BE2C (cell line): Measurements from ENCODE around the gene GAB4.
"Not testable (repeated sequence)": the region's sequence is repeated elsewhere in the genome, so short reads cannot be mapped to it uniquely, and the experiment has no call there.

Source experiments
- DNase-seq: peaks from one replicate; pipeline ENCODE4 v3.0.0-alpha.2; 2020
- H3K27me3 ChIP-seq: fragments of 250-450 bp; sonication (Bioruptor Pico); 2 replicates; pipeline ENCODE4 v1.5.1; 2020; ENCODE audit warnings: mild to moderate bottlenecking
- H3K36me3 ChIP-seq: fragments of 250-450 bp; sonication (Bioruptor Pico); 2 replicates; pipeline ENCODE4 v1.5.1; 2020; ENCODE audit warnings: mild to moderate bottlenecking
- H3K4me1 ChIP-seq: fragments of 250-450 bp; sonication (Bioruptor Pico); 2 replicates; pipeline ENCODE4 v1.5.1; 2020
- H3K4me3 ChIP-seq: 2 replicates; pipeline ENCODE4 v1.5.1; 2011; ENCODE audit warnings: low read depth, low read length
- H3K9me3 ChIP-seq: fragments of 250-450 bp; sonication (Bioruptor Pico); 2 replicates; pipeline ENCODE4 v1.5.1; 2020
- CTCF ChIP-seq: IDR thresholded peaks from 2 replicates; pipeline ENCODE4 v1.5.1; 2012; ENCODE audit warnings: mild to moderate bottlenecking, low read depth, low read length

GAB4 gene

DNA sequence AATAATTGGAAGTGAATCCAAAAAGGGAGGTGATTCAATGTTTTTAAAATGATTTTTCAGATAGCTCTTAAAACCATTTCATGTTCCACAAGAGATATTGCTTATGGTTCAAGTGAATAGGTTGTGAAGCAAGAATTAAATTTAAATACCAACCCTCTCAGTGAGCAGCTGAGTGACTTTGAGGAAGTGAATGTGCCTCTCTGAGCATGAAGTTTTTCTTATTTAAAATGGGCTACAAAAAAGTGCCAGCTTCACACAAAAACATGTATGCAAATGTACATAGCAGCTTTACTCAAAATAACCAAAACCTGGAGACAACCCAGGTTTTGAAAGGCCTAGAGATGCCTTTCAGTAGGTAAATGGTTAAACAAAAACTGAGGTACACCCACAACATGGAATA lies 35.5 kb upstream of the GAB4 start:
- H3K27me3 ChIP-seq: no peaks in the 10 kb centered on the region
- H3K36me3 ChIP-seq: no peaks in the 10 kb centered on the region
- no peaks in the 10 kb centered on the region for H3K4me1 ChIP-seq
- no peak overlapping the region for H3K4me3 ChIP-seq
- no peak for TF ChIP-seq CTCF
- no peaks in the 10 kb centered on the region for H3K9me3 ChIP-seq
- no peak for DNase-seq

- H3K9me3 ChIP-seq, DNase-seq, H3K36me3 ChIP-seq, H3K27me3 ChIP-seq, H3K4me1 ChIP-seq, H3K4me3 ChIP-seq: not testable (repeated sequence)
These were observed 29.1 kb upstream of the GAB4 start for GRCh38 chr22:17036842-17037711.

DNA sequence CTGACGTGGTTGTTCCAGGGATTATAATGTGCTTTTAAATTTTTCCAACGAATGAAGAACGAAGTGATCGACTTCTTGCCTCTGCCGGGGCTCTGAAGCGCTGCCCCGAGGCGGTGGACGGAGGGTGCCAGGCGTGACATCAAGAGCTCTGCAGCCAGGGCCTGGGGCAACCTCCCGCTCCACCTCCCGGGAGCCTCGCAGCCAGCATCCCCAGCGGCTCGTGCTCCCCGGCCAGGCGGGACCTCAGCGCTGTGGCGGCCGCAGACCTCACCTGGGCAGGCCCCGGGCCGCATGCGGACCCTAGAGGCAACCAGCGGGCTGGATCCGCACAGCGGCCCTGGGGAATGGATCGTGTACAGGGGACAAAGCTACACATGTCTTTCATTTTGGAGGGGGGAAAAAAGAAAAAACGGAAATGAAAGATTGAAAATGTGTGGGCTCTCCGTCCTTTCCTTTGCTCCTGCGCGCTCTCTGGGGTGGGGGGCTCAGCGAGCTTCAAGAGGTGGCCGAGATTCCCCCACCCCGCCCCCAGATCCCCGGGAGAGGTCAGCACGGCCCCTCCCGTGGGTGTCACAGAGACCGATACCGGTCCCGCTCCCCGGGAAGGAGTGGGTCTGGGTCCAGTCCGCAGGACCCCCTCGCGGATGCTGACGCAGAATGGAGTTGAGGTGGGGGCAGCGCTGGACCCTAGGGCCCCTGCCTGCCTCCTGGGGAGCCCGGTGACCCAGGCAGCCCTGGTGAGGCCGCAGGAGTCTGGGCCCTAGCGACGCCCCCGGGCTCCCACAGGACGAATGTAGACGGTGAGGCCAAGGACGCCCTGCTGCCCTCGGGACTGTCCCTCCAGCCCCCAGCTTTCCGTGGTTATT lies 28.2 kb upstream of the GAB4 start:
- H3K9me3 ChIP-seq, H3K4me3 ChIP-seq, H3K36me3 ChIP-seq, DNase-seq, H3K4me1 ChIP-seq, H3K27me3 ChIP-seq: not testable (repeated sequence)

GRCh38 chr22:17035246-17035645 lies 27.2 kb upstream of the GAB4 start:
- DNase-seq: no peak
- Histone ChIP-seq H3K4me1 (no peaks in the 10 kb centered on the region), H3K27me3 (no peaks in the 10 kb centered on the region), H3K36me3 (no peaks in the 10 kb centered on the region), H3K4me3 (no peak overlapping the region), H3K9me3 (no peaks in the 10 kb centered on the region)
- no peak for TF ChIP-seq CTCF

DNA sequence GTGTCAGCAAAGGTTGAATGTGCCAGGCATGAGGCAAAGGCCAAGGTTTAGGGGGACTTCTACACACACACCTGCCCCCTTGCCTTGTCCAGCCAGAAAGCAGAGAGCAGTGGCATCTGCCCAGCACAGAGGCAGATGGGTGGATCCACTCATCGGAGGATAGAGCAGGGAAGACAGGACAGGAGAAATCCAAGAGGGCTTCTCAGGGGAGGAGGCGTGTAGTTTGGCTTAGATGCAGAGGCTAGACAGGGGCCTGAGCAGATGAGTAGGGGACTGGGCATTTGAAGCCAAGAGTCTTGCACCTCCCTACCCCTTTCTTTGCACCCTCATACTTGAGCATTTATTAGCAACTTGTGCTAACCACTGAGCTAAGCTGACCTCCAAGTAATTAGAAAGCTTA lies 26.5 kb upstream of the GAB4 start:
- H3K4me3 ChIP-seq, H3K27me3 ChIP-seq, H3K9me3 ChIP-seq, H3K36me3 ChIP-seq, DNase-seq, H3K4me1 ChIP-seq: not testable (repeated sequence)

GRCh38 chr22:17032277-17032676 lies 24.3 kb upstream of the GAB4 start:
- H3K36me3 ChIP-seq, H3K4me3 ChIP-seq, DNase-seq, H3K4me1 ChIP-seq, H3K9me3 ChIP-seq, H3K27me3 ChIP-seq: not testable (repeated sequence)

GRCh38 chr22:17024380-17024779 lies 16.4 kb upstream of the GAB4 start:
- H3K4me1 ChIP-seq, H3K27me3 ChIP-seq, H3K9me3 ChIP-seq, DNase-seq, H3K4me3 ChIP-seq, H3K36me3 ChIP-seq: not testable (repeated sequence)

DNA sequence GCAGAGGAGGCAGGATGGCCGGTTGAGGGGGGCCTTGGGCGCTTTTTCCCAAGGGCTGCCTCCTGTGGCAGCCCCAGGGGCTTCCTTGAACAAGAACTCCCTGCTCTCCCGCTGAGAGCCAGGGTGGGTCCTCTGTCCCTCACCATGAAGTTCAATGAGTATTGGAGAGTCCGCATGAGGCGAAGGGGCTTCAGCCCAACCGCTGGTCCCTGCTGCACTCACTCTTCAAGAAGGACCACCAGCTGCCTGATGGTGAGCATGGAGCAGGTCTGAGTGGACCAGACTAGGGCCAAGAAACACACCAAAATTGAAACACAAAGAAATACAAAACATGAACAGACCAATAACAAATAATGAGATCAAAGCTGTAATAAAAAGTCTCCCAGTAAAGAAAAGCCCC lies 7.5 kb upstream of the GAB4 start:
- not testable (repeated sequence) for H3K4me3 ChIP-seq, H3K9me3 ChIP-seq, DNase-seq, H3K36me3 ChIP-seq, H3K4me1 ChIP-seq, H3K27me3 ChIP-seq

DNA sequence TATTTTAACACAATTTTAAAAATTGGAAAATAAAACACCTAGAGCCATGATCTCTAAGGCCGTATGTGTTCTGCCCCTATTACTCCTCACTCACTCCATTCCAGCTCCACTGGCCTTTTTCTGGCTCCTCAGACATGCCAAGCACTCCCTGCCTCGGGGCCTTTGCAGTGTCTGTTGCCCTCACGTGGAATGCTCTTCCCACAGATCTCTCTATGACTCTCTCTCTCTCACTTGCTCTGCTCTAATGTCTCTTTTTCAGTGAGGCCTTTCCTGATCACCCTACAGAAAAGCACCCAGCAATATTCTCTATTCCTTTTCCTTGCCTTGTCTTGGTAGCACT lies 6.0 kb upstream of the GAB4 start:
- DNase-seq, H3K9me3 ChIP-seq, H3K4me3 ChIP-seq, H3K36me3 ChIP-seq, H3K4me1 ChIP-seq, H3K27me3 ChIP-seq: not testable (repeated sequence)
